Stomach (tissue), 9 donors: ENCODE measurements around the gene EXT2. TPM values are rescaled to one million over a fixed set of nuclear protein-coding genes. Genes with fewer than 3 reads are reported as not detected.
A peak's percentile ranks its signal among the peaks of the same experiment; 100 is the strongest.

Experiments
- DNase-seq, 2 donors: peaks; one replicate each; pipeline versions ENCODE4 v3.0.0 to v3.0.0-alpha.2; 2013 to 2019
- H3K27ac ChIP-seq, 5 donors: fragments of 200-600 bp in 4 of 5; sonication (generic) in 4 of 5; one replicate each; pipeline ENCODE4 v1.5.1; 2013 to 2019; ENCODE audit warnings: mild to moderate bottlenecking in 1 of 5, moderate library complexity in 1 of 5
- H3K27me3 ChIP-seq, 3 donors: fragments of 200-600 bp; sonication (generic); one replicate each; pipeline ENCODE4 v1.5.1; 2017 to 2019; ENCODE audit warnings: mixed run types in 1 of 3
- H3K36me3 ChIP-seq, 4 donors: fragments of 200-600 bp; sonication (generic); 1 replicate in 3 of 4; 2 replicates in 1 of 4; pipeline ENCODE4 v1.5.1; 2016 to 2019
- H3K4me1 ChIP-seq, 4 donors: fragments of 200-600 bp; sonication (generic); one replicate each; pipeline ENCODE4 v1.5.1; 2016 to 2019
- H3K4me3 ChIP-seq, 4 donors: fragments of 200-600 bp; sonication (generic) in 3 of 4; one replicate each; pipeline ENCODE4 v1.5.1; 2016 to 2019; ENCODE audit warnings: mild to moderate bottlenecking in 1 of 4
- H3K9me3 ChIP-seq, 4 donors: fragments of 200-600 bp; sonication (generic); one replicate each; pipeline ENCODE4 v1.5.1; 2016 to 2019
- CTCF ChIP-seq, 7 experiments: fragments of 450-650 bp in 4 of 7; fragments of 200-600 bp in 3 of 7; sonication (generic) in 3 of 7; IDR thresholded peaks; one replicate each; pipeline ENCODE4 v1.5.1; 2016 to 2019; ENCODE audit warnings: antibody characterized with exemption in 7 of 7, control low read depth in 2 of 7, mild to moderate bottlenecking in 1 of 7
- EP300 ChIP-seq: sonication (generic); formaldehyde crosslinking; IDR thresholded peaks from one replicate; pipeline ENCODE4 v1.6.1; 2017; ENCODE audit warnings: antibody characterized with exemption
- POLR2A ChIP-seq, 4 donors: fragments of 450-650 bp; IDR thresholded peaks; one replicate each; pipeline ENCODE4 v1.6.1; 2016; ENCODE audit warnings: antibody characterized with exemption in 4 of 4, control low read depth in 2 of 4, mild to moderate bottlenecking in 1 of 4, moderate library complexity in 1 of 4
- POLR2AphosphoS5 ChIP-seq, 3 donors: sonication (generic); formaldehyde crosslinking; IDR thresholded peaks; one replicate each; pipeline ENCODE4 v1.6.1; 2016; ENCODE audit warnings: antibody characterized with exemption in 3 of 3
- WGBS, 5 donors: extraction: QIAGEN DNeasy Blood & Tissue Kit in 3 of 5; methylation state at CpG; one replicate each; pipeline versions ENCODE4 v1.1.5 to v1.1.7; 2013 to 2018; 5-methylcytosine and 5-hydroxymethylcytosine counted together
- intact Hi-C: fragments of 100-400 bp; cut with DNase I; formaldehyde crosslinking; loops from one replicate; pipeline ENCODE4 v1.15.1; 2023; ENCODE audit warnings: low total_unique reads
- polyA plus RNA-seq, 3 donors: library from polyadenylated mRNA; stranded (reverse); fragments of 200-250 nt; gene quantifications; one replicate each; pipeline ENCODE4 v1.2.3, GENCODE V29; 2013
- total RNA-seq, 5 donors: library from RNA; depleted of rRNA; stranded (reverse); fragments of >200 nt; gene quantifications; one replicate each; pipeline versions ENCODE4 v1.1.0 to v1.2.3, GENCODE V29; 2014 to 2016
- donor health status: healthy with polysubstance abuse.
- donor health status: Bipolar disorder and iron deficiency.
- donor health status: healthy.

EXT2 gene
- total and polyA plus RNA-seq, 8 donors = 10.5 to 93.8 (median 16.0) TPM

- no peaks in the 10 kb centered on the region for H3K9me3 ChIP-seq
- no peaks in the 10 kb centered on the region for H3K27me3 ChIP-seq
- peaks cover 0 to 19% (median 6%) of the 10 kb centered on the region in 4 donors for H3K36me3 ChIP-seq
- H3K27ac ChIP-seq = no peak overlapping the region
- intact Hi-C loops = no loop called here
- TF ChIP-seq POLR2A (IDR thresholded peaks at IDR 0.05) (no peak), POLR2AphosphoS5 (IDR thresholded peaks at IDR 0.05) (no peak), CTCF (IDR thresholded peaks at IDR 0.05) (no peak), EP300 (no peak)
- WGBS, 5 donors = 83 to 92% (median 89%) methylated on average over 2 of the region's 2 CpGs
- peaks cover 4 to 25% (median 15%) of the 10 kb centered on the region in 4 donors for H3K4me1 ChIP-seq
- no peak overlapping the region for H3K4me3 ChIP-seq
- no peak for DNase-seq
Measured at GRCh38 chr11:44101098-44101497, 5.6 kb downstream of the EXT2 start.

- TF ChIP-seq POLR2A (IDR thresholded peaks at IDR 0.05) = no peak
- TF ChIP-seq EP300 = no peak
- TF ChIP-seq POLR2AphosphoS5 (IDR thresholded peaks at IDR 0.05) = no peak
- no peak for TF ChIP-seq CTCF (IDR thresholded peaks at IDR 0.05)
- intact Hi-C loops = no loop called here
- H3K4me1 ChIP-seq = peaks cover 0 to 9% (median 2%) of the 10 kb centered on the region in 4 donors
- H3K9me3 ChIP-seq = no peaks in the 10 kb centered on the region
- 85 to 96% (median 91%) methylated on average over 5 of the region's 5 CpGs for WGBS, 5 donors
- DNase-seq = no peak
- H3K27ac ChIP-seq = no peak overlapping the region
- H3K36me3 ChIP-seq = peaks cover 16 to 37% (median 29%) of the 10 kb centered on the region in 4 donors
- H3K4me3 ChIP-seq = no peak overlapping the region
- no peaks in the 10 kb centered on the region for H3K27me3 ChIP-seq
Measured at GRCh38 chr11:44104481-44105294, 9.2 kb downstream of the EXT2 start.

- Histone ChIP-seq H3K36me3 (peaks cover 17 to 55% (median 38%) of the 10 kb centered on the region in 4 donors), H3K27ac (no peak overlapping the region), H3K9me3 (no peaks in the 10 kb centered on the region), H3K4me3 (no peak overlapping the region), H3K27me3 (no peaks in the 10 kb centered on the region), H3K4me1 (peaks cover 0 to 25% (median 11%) of the 10 kb centered on the region in 4 donors)
- 91 to 95% (median 93%) methylated on average over 6 of the region's 6 CpGs for WGBS, 5 donors
- intact Hi-C loops = no loop called here
- DNase-seq = no peak
- TF ChIP-seq CTCF (IDR thresholded peaks at IDR 0.05) = no peak
- TF ChIP-seq EP300 = no peak
- TF ChIP-seq POLR2A (IDR thresholded peaks at IDR 0.05) = no peak
- no peak for TF ChIP-seq POLR2AphosphoS5 (IDR thresholded peaks at IDR 0.05)
Measured at GRCh38 chr11:44108260-44108659, 12.8 kb downstream of the EXT2 start.

- peaks cover 0 to 25% (median 11%) of the 10 kb centered on the region in 4 donors for H3K4me1 ChIP-seq
- TF ChIP-seq POLR2A (IDR thresholded peaks at IDR 0.05) (no peak), POLR2AphosphoS5 (IDR thresholded peaks at IDR 0.05) (no peak), EP300 (no peak), CTCF (IDR thresholded peaks at IDR 0.05) (peak in 5 of 7 experiments; percentile 21 to 61 (median 52))
- 1 to 7% (median 4%) methylated on average over 4 of the region's 4 CpGs for WGBS, 5 donors
- peaks cover 29 to 75% (median 54%) of the 10 kb centered on the region in 4 donors for H3K36me3 ChIP-seq
- no peak overlapping the region for H3K27ac ChIP-seq
- intact Hi-C loops = no loop called here
- DNase-seq = peak; percentile 46 to 81
- H3K27me3 ChIP-seq = no peaks in the 10 kb centered on the region
- H3K4me3 ChIP-seq = no peak overlapping the region
- no peaks in the 10 kb centered on the region for H3K9me3 ChIP-seq
Measured at GRCh38 chr11:44110231-44110679, 14.8 kb downstream of the EXT2 start.
